K562 (cell line): ENCODE measurements around the gene ZC4H2. TPM values are rescaled to one million over a fixed set of nuclear protein-coding genes. Genes with fewer than 3 reads are reported as not detected.
A peak's percentile ranks its signal among the peaks of the same experiment; 100 is the strongest.

Source experiments
- ATAC-seq: fragments of 200-7000 bp; cut with Tn5 transposase; 3 replicates; pipeline ENCODE4 v1.9.1; 2020; ENCODE audit warnings: moderate library complexity
- BruUV-seq: library from RNA; stranded (reverse); fragments of 400-500 nt; replicated peaks from 2 replicates; lab custom pipeline; 2021; lab: Mats Ljungman, UMichigan
- CTCF ChIA-PET: fragments of 300-600 bp; formaldehyde crosslinking; extraction: SDS; loops from one replicate; lab custom pipeline; 2021; ENCODE audit warnings: low intra/inter-chr PET ratio; lab: Yijun Ruan, JAX
- POLR2A ChIA-PET: fragments of 300-600, 350-650 bp; sonication (Branson Sonifier 250); formaldehyde crosslinking; extraction: SDS; loops from one replicate; lab custom pipeline; 2021; ENCODE audit warnings: antibody characterized with exemption, inconsistent platforms; lab: Yijun Ruan, JAX
- DNase-seq, 4 experiments: peaks; one replicate each; pipeline versions ENCODE4 v3.0.0 to v3.0.0-alpha.2; 2011 to 2018; ENCODE audit warnings: low spot score in 3 of 4, mixed read lengths in 3 of 4; ENCODE audit errors: extremely low read depth in 1 of 4
- FAIRE-seq: peaks from 2 replicates; lab custom pipeline; 2011; peaks lifted over from hg19 to GRCh38; lab: Jason Lieb, UNC
- H2AFZ ChIP-seq: 2 replicates; pipeline ENCODE4 v1.6.0; 2011; ENCODE audit warnings: low read depth, low read length, control low read depth, inconsistent platforms
- H3K27ac ChIP-seq: fragments of 200-600 bp; 3 replicates; pipeline ENCODE4 v1.8.0; 2011; ENCODE audit warnings: low read depth, mild to moderate bottlenecking, control low read depth, inconsistent platforms, low read length, moderate library complexity, mixed read lengths; ENCODE audit errors: extremely low read depth
- H3K27me3 ChIP-seq, 2 experiments: fragments of 300-600 bp in 1 of 2; 2 replicates in 1 of 2; 3 replicates in 1 of 2; pipeline versions ENCODE4 v1.6.0 to v1.8.0; 2011; ENCODE audit warnings: inconsistent platforms in 2 of 2, low read length in 2 of 2, mild to moderate bottlenecking in 1 of 2, mixed read lengths in 1 of 2, moderate library complexity in 1 of 2; ENCODE audit not compliant: control insufficient read depth in 2 of 2, insufficient read depth in 2 of 2
- H3K36me3 ChIP-seq: fragments of 300-600 bp; 3 replicates; pipeline ENCODE4 v1.8.0; 2011; ENCODE audit warnings: mild to moderate bottlenecking, low read length, inconsistent platforms; ENCODE audit not compliant: control insufficient read depth, insufficient read depth
- H3K4me1 ChIP-seq, 2 experiments: fragments of 200-600 bp in 1 of 2; replicated peaks in 1 of 2; 2 replicates in 1 of 2; 3 replicates in 1 of 2; pipeline versions ENCODE4 v1.5.1 to v1.8.0; 2011; ENCODE audit warnings: inconsistent platforms in 2 of 2, low read length in 2 of 2, mild to moderate bottlenecking in 1 of 2, mixed read lengths in 1 of 2, moderate library complexity in 1 of 2; ENCODE audit not compliant: control insufficient read depth in 2 of 2, insufficient read depth in 2 of 2
- H3K4me2 ChIP-seq: 2 replicates; pipeline ENCODE4 v1.6.1; 2011; ENCODE audit warnings: low read length, control low read depth, inconsistent platforms, mixed read lengths; ENCODE audit not compliant: insufficient read depth
- H3K4me3 ChIP-seq: fragments of 200-600 bp; sonication (generic), shearing (Covaris generic); 2 replicates; pipeline ENCODE4 v1.5.1; 2016; ENCODE audit warnings: control low read depth, inconsistent platforms
- H3K79me2 ChIP-seq: fragments of 200-600 bp; 3 replicates; pipeline ENCODE4 v1.8.0; 2011; ENCODE audit warnings: low read length, inconsistent platforms; ENCODE audit not compliant: control insufficient read depth, insufficient read depth
- H3K9ac ChIP-seq, 2 experiments: 2 replicates each; pipeline versions ENCODE4 v1.6.0 to v1.6.1; 2011; ENCODE audit warnings: low read depth in 2 of 2, low read length in 2 of 2, control low read depth in 1 of 2, inconsistent platforms in 1 of 2, mild to moderate bottlenecking in 1 of 2, mixed read lengths in 1 of 2; ENCODE audit not compliant: insufficient read depth in 1 of 2
- H3K9me1 ChIP-seq: one replicate; pipeline ENCODE4 v1.6.0; 2011; ENCODE audit warnings: inconsistent platforms, mild to moderate bottlenecking, low read length, moderate library complexity; ENCODE audit not compliant: control insufficient read depth, insufficient read depth
- H3K9me3 ChIP-seq: replicated peaks from 2 replicates; pipeline ENCODE4 v1.5.1; 2011; ENCODE audit warnings: low read depth, low read length, inconsistent platforms; ENCODE audit not compliant: control insufficient read depth, insufficient read depth
- H4K20me1 ChIP-seq: replicated peaks from 2 replicates; pipeline ENCODE4 v1.6.1; 2011; ENCODE audit warnings: low read length, inconsistent platforms, mixed read lengths; ENCODE audit not compliant: control insufficient read depth, insufficient read depth
- FOXA1 ChIP-seq: fragments of 450-650 bp; IDR thresholded peaks from 2 replicates; pipeline ENCODE4 v1.6.1; 2016; ENCODE audit warnings: mild to moderate bottlenecking, borderline replicate concordance
- FOXA3 ChIP-seq, 2 experiments: fragments of 450-650 bp in 1 of 2; sonication (generic) in 1 of 2; formaldehyde crosslinking; IDR thresholded peaks in 1 of 2; conservative IDR thresholded peaks in 1 of 2; 2 replicates each; pipeline versions ENCODE4 v1.4.0 to v1.8.0; 2020 to 2022; ENCODE audit warnings: mild to moderate bottlenecking in 2 of 2, missing genetic modification reagents in 1 of 2
- GATA2 ChIP-seq: sonication (generic); formaldehyde crosslinking; IDR thresholded peaks from 2 replicates; pipeline ENCODE4 v1.4.0; 2020; ENCODE audit warnings: mild to moderate bottlenecking, missing genetic modification reagents
- NFRKB ChIP-seq: fragments of 450-650 bp; IDR thresholded peaks from 2 replicates; pipeline ENCODE4 v1.6.1; 2016; ENCODE audit warnings: low read depth
- NR1H2 ChIP-seq: sonication (generic); formaldehyde crosslinking; IDR thresholded peaks from 2 replicates; pipeline ENCODE4 v1.4.0; 2020; ENCODE audit warnings: mild to moderate bottlenecking, missing genetic modification reagents
- POLR2H ChIP-seq: IDR thresholded peaks from 2 replicates; pipeline ENCODE4 v1.6.1; 2016; ENCODE audit warnings: missing genetic modification characterization, low read depth, mild to moderate bottlenecking, control low read depth, missing compliant biosample characterization, moderate library complexity
- PTTG1 ChIP-seq: fragments of 450-650 bp; IDR thresholded peaks from 2 replicates; pipeline ENCODE4 v1.6.1; 2016; ENCODE audit warnings: low read depth, mild to moderate bottlenecking, missing genetic modification characterization, missing compliant biosample characterization
- SIX5 ChIP-seq, 2 experiments: IDR thresholded peaks; 2 replicates each; pipeline ENCODE4 v1.6.1; 2011; ENCODE audit warnings: low read length in 2 of 2, borderline replicate concordance in 1 of 2, low read depth in 1 of 2, mild to moderate bottlenecking in 1 of 2, moderate library complexity in 1 of 2; ENCODE audit not compliant: insufficient read depth in 1 of 2
- SMARCB1 ChIP-seq: IDR thresholded peaks from 2 replicates; pipeline ENCODE4 v1.6.1; 2011; ENCODE audit warnings: improper control_type of control experiment, low read depth; ENCODE audit not compliant: insufficient read length
- SREBF2 ChIP-seq: sonication (generic); formaldehyde crosslinking; IDR thresholded peaks from 2 replicates; pipeline ENCODE4 v1.4.0; 2020; ENCODE audit warnings: mild to moderate bottlenecking, missing genetic modification reagents
- TAL1 ChIP-seq: fragments of 450-650 bp; IDR thresholded peaks from 2 replicates; pipeline ENCODE4 v1.6.1; 2016; ENCODE audit warnings: mild to moderate bottlenecking
- ZNF431 ChIP-seq: sonication (generic); formaldehyde crosslinking; IDR thresholded peaks from 2 replicates; pipeline ENCODE4 v1.8.0; 2022; ENCODE audit warnings: mild to moderate bottlenecking, missing genetic modification reagents
- WGBS: fragments of 100-300 bp; shearing (Covaris generic); methylation state at CpG from one replicate; pipeline ENCODE4 v1.1.6; 2016; ENCODE audit warnings: low coverage, mixed read lengths; ENCODE audit not compliant: insufficient coverage; ENCODE audit errors: missing lambda C conversion rate; 5-methylcytosine and 5-hydroxymethylcytosine counted together
- in situ Hi-C: fragments of 300-500 bp; cut with MboI; formaldehyde crosslinking; loops from 4 replicates; pipeline ENCODE4 v1.15.0; 2018; ENCODE audit warnings: inconsistent platforms, mixed read lengths
- intact Hi-C: fragments of 100-400 bp; cut with micrococcal nuclease; formaldehyde crosslinking; loops from 2 replicates; pipeline ENCODE4 v1.14.2; 2022
- polyA plus RNA-seq, 8 experiments: library from polyadenylated mRNA; depleted of rRNA in 4 of 8; stranded (reverse) in 5 of 8; unstranded in 3 of 8; fragments of >200 nt; fragmentation: Nextera tagmentation in 2 of 8; fragmentation: Illumina TruSeq in 1 of 8; extraction: Ambion mirVana in 2 of 8; extraction: Trizol in 1 of 8; gene quantifications; 2 replicates each; pipeline versions ENCODE4 v1.2.1 to v1.2.3, GENCODE V29; 2011 to 2014; ENCODE audit warnings: inconsistent platforms in 1 of 8, missing spikeins in 1 of 8
- total RNA-seq, 7 experiments: library from RNA; depleted of rRNA in 6 of 7; stranded (reverse); fragments of >200 nt in 6 of 7; fragmentation: Illumina TruSeq in 2 of 7; extraction: Trizol in 2 of 7; gene quantifications; 2 replicates each; pipeline versions ENCODE4 v1.2.1 to v1.2.3, GENCODE V29; 2011 to 2021; ENCODE audit warnings: low replicate concordance in 1 of 7
- TF ChIP-seq, protein P1 (sequence below): sonication (generic); formaldehyde crosslinking; IDR thresholded peaks from 2 replicates; pipeline ENCODE4 v1.8.0; 2022; ENCODE audit warnings: mild to moderate bottlenecking, missing genetic modification reagents
- TF ChIP-seq, protein P2 (sequence below): sonication (generic); formaldehyde crosslinking; IDR thresholded peaks from 2 replicates; pipeline ENCODE4 v1.8.1; 2022; ENCODE audit warnings: missing genetic modification reagents
- TF ChIP-seq, protein P3 (sequence below), 2 experiments: fragments of 450-650 bp; conservative IDR thresholded peaks; 2 replicates each; pipeline ENCODE4 v1.6.1; 2017; ENCODE audit warnings: mild to moderate bottlenecking in 2 of 2, moderate library complexity in 2 of 2
- TF ChIP-seq, protein P4 (sequence below): sonication (generic); formaldehyde crosslinking; IDR thresholded peaks from 2 replicates; pipeline ENCODE4 v1.9.0; 2022; ENCODE audit warnings: mild to moderate bottlenecking, missing genetic modification reagents

The ZC4H2 gene
- total and polyA plus RNA-seq, 9 of the 15 experiments (the other 6 are each of a cell fraction or from before 2014, with no cell fraction given), result 1.1 to 7.0 (median 3.2) TPM

DNA sequence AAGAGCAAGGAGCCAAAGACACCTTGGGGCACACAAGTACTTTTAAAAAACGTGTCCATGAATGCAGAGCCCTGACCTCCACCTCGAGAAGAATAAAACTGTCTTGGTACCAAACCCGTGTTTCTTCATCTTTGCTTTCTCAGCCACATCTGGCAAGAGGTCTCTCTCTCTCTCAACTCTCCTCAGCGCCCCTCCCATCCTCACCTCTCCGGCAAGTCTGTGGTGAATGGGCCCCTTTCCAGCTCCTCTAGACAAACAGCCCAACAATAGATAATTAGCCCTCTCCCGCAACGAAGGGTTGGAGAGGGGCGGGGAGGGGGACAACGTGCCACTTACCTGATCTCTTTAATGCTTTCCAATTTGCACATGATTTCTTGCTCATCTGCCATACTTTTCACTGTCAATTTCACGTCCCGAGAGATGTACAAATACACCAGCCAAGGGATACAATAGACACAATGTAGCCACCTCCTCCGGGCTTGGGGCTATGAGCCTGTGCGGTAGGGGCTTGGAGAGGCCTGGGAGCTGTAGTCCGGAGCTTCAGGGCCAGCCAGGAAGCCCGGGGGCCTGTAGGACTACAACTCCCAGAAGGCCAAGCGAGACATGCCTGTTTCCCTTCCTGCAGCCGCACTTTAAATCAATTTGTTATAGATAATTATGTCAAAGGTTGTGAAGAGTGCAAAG, at the start of gene ZC4H2 (continued):
- TF ChIP-seq, protein P1, sequence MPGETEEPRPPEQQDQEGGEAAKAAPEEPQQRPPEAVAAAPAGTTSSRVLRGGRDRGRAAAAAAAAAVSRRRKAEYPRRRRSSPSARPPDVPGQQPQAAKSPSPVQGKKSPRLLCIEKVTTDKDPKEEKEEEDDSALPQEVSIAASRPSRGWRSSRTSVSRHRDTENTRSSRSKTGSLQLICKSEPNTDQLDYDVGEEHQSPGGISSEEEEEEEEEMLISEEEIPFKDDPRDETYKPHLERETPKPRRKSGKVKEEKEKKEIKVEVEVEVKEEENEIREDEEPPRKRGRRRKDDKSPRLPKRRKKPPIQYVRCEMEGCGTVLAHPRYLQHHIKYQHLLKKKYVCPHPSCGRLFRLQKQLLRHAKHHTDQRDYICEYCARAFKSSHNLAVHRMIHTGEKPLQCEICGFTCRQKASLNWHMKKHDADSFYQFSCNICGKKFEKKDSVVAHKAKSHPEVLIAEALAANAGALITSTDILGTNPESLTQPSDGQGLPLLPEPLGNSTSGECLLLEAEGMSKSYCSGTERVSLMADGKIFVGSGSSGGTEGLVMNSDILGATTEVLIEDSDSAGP (CRISPR knock-in tag), result no peak
- TF ChIP-seq NFRKB (no peak), GATA2 (CRISPR knock-in tag) (no peak), SIX5 (IDR thresholded peaks at IDR 0.05; ENCODE audit: borderline replicate concordance in 1 of 2, insufficient read depth in 1 of 2, low read depth in 1 of 2, low read length in 2 of 2) (peak; percentile 16 to 22; a peak in 1 of 4 replicates), FOXA1 (no peak)
- TF ChIP-seq, protein P2, sequence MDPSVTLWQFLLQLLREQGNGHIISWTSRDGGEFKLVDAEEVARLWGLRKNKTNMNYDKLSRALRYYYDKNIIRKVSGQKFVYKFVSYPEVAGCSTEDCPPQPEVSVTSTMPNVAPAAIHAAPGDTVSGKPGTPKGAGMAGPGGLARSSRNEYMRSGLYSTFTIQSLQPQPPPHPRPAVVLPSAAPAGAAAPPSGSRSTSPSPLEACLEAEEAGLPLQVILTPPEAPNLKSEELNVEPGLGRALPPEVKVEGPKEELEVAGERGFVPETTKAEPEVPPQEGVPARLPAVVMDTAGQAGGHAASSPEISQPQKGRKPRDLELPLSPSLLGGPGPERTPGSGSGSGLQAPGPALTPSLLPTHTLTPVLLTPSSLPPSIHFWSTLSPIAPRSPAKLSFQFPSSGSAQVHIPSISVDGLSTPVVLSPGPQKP (CRISPR knock-in tag), result no peak
- TF ChIP-seq, all 486 proteins: peak for 4

DNA sequence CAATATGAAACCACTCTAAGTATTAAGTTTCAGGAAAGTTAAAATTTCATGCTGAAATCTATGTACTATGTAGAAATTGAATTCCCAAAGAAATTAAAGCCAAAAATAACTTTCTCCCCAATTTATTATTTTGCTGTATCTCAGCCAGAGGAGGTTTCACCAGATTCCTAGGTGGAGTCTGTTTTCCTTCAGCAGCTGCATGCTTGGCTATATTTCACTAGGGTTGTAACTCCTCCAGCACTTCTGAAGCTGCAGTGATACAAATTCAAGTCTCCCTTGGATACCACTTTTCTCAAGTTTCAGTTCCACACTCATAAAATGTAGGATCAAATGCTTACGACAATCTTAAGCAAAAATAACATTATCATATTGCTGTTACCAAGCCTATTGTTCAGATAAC, 41.2 kb upstream of the ZC4H2 start:
- H3K4me2 ChIP-seq, result no peak overlapping the region
- H3K4me1 ChIP-seq, result no peaks in the 10 kb centered on the region
- H3K27me3 ChIP-seq, result no peaks in the 10 kb centered on the region
- H3K79me2 ChIP-seq, result no peaks in the 10 kb centered on the region
- intact Hi-C loops, result no loop called here
- DNase-seq (no peak), FAIRE-seq (no peak), ATAC-seq (no peak)
- H3K27ac ChIP-seq, result no peak overlapping the region
- in situ Hi-C loops, result no loop called here
- no peak overlapping the region for H3K9ac ChIP-seq
- POLR2A ChIA-PET, result no interaction called here
- no peaks in the 10 kb centered on the region for H3K9me1 ChIP-seq
- no peak overlapping the region for H2AFZ ChIP-seq
- WGBS, result 7% methylated on average over 1 of the region's 1 CpG
- CTCF ChIA-PET, result no interaction called here
- H4K20me1 ChIP-seq, result no peaks in the 10 kb centered on the region
- BruUV-seq, result no TSS peak
- no peaks in the 10 kb centered on the region for H3K9me3 ChIP-seq
- no peaks in the 10 kb centered on the region for H3K36me3 ChIP-seq
- H3K4me3 ChIP-seq, result no peak overlapping the region
- TF ChIP-seq POLR2H, result no peak
- TF ChIP-seq, protein P3, sequence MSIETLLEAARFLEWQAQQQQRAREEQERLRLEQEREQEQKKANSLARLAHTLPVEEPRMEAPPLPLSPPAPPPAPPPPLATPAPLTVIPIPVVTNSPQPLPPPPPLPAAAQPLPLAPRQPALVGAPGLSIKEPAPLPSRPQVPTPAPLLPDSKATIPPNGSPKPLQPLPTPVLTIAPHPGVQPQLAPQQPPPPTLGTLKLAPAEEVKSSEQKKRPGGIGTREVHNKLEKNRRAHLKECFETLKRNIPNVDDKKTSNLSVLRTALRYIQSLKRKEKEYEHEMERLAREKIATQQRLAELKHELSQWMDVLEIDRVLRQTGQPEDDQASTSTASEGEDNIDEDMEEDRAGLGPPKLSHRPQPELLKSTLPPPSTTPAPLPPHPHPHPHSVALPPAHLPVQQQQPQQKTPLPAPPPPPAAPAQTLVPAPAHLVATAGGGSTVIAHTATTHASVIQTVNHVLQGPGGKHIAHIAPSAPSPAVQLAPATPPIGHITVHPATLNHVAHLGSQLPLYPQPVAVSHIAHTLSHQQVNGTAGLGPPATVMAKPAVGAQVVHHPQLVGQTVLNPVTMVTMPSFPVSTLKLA (conservative IDR thresholded peaks at IDR 0.05), result no peak
- TF ChIP-seq, protein P4, sequence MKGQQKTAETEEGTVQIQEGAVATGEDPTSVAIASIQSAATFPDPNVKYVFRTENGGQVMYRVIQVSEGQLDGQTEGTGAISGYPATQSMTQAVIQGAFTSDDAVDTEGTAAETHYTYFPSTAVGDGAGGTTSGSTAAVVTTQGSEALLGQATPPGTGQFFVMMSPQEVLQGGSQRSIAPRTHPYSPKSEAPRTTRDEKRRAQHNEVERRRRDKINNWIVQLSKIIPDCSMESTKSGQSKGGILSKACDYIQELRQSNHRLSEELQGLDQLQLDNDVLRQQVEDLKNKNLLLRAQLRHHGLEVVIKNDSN, result no peak
- no peak for TF ChIP-seq PTTG1 (tag)
- no peak for TF ChIP-seq TAL1
- no peak for TF ChIP-seq SREBF2 (CRISPR knock-in tag)
- no peak for TF ChIP-seq SMARCB1
- TF ChIP-seq FOXA3 (CRISPR knock-in tag; conservative IDR thresholded peaks at IDR 0.05 in 1 of 2, IDR thresholded peaks at IDR 0.05 in 1 of 2), result no peak
- TF ChIP-seq ZNF431 (CRISPR knock-in tag), result no peak
- TF ChIP-seq NR1H2 (CRISPR knock-in tag), result no peak
